Endothelial cell (in vitro differentiated cells): ENCODE results near the gene TTC1. TPM values are rescaled to one million over a fixed set of nuclear protein-coding genes. Genes with fewer than 3 reads are reported as not detected.
"Not testable (repeated sequence)": the region's sequence is repeated elsewhere in the genome, so short reads cannot be mapped to it uniquely, and the experiment has no call there.

Source experiments
- DNase-seq: peaks from one replicate; pipeline ENCODE4 v3.0.0; 2021; ENCODE audit warnings: low spot score
- H3K27ac Mint-ChIP-seq: one replicate; pipeline ENCODE4 v1.8.0; 2021; ENCODE audit warnings: mixed read lengths, inconsistent platforms; ENCODE audit not compliant: unreplicated experiment
- H3K27me3 Mint-ChIP-seq: one replicate; pipeline ENCODE4 v1.8.0; 2021; ENCODE audit warnings: mild to moderate bottlenecking, moderate library complexity, mixed read lengths, inconsistent platforms; ENCODE audit not compliant: unreplicated experiment
- H3K36me3 Mint-ChIP-seq: one replicate; pipeline ENCODE4 v1.8.0; 2021; ENCODE audit warnings: mild to moderate bottlenecking, low read depth, mixed read lengths, inconsistent platforms; ENCODE audit not compliant: unreplicated experiment
- H3K4me1 Mint-ChIP-seq: one replicate; pipeline ENCODE4 v1.8.0; 2021; ENCODE audit warnings: mild to moderate bottlenecking, mixed read lengths, inconsistent platforms; ENCODE audit not compliant: unreplicated experiment
- H3K4me3 Mint-ChIP-seq: one replicate; pipeline ENCODE4 v1.8.0; 2021; ENCODE audit warnings: mild to moderate bottlenecking, mixed read lengths, inconsistent platforms; ENCODE audit not compliant: unreplicated experiment
- H3K9me3 Mint-ChIP-seq: one replicate; pipeline ENCODE4 v1.8.0; 2021; ENCODE audit warnings: mixed read lengths, inconsistent platforms; ENCODE audit not compliant: unreplicated experiment
- total RNA-seq: library from RNA; stranded (reverse); fragmentation: NEBNext Ultra II Directional; extraction: Animal tissue kit (Norgen Biotek cat#: 25700); gene quantifications from one replicate; pipeline ENCODE4 v1.2.1, GENCODE V29; 2021; ENCODE audit not compliant: unreplicated experiment
- TF ChIP-seq, protein P1 (sequence below): fragments of 200-600 bp; sonication (generic); IDR thresholded peaks from one replicate; pipeline ENCODE4 v1.5.0; 2021; ENCODE audit warnings: antibody characterized with exemption; ENCODE audit not compliant: unreplicated experiment

TTC1 gene
- total RNA-seq, 1 donor from 2014 or later, result 49.8 TPM

DNA sequence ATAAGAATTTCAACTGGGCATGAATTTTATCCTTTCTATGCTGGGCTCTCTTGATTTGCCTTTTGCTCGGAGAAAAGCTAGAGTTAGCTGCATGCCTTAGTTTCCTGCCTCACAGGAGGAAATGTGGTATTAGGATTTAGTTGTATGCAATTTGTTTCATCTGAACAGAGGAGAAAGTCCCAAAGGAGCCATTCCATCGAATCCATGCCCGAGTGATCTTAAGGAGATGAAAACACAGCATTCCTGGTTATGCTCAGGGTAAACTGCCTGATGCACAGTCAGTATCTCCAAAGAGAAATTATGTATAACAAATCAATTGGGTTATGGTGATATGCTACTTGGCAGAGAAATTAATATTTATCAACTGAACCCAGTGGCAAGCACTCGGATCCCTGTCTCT lies 51.1 kb downstream of the TTC1 start:
- peaks cover 6% of the 10 kb centered on the region for H3K27me3 Mint-ChIP-seq
- H3K4me3 Mint-ChIP-seq, result no peak overlapping the region
- H3K27ac Mint-ChIP-seq, result no peak overlapping the region
- peaks cover 48% of the 10 kb centered on the region for H3K36me3 Mint-ChIP-seq
- no peaks in the 10 kb centered on the region for H3K9me3 Mint-ChIP-seq
- DNase-seq, result no peak
- H3K4me1 Mint-ChIP-seq, result peaks cover 37% of the 10 kb centered on the region
- TF ChIP-seq, protein P1, sequence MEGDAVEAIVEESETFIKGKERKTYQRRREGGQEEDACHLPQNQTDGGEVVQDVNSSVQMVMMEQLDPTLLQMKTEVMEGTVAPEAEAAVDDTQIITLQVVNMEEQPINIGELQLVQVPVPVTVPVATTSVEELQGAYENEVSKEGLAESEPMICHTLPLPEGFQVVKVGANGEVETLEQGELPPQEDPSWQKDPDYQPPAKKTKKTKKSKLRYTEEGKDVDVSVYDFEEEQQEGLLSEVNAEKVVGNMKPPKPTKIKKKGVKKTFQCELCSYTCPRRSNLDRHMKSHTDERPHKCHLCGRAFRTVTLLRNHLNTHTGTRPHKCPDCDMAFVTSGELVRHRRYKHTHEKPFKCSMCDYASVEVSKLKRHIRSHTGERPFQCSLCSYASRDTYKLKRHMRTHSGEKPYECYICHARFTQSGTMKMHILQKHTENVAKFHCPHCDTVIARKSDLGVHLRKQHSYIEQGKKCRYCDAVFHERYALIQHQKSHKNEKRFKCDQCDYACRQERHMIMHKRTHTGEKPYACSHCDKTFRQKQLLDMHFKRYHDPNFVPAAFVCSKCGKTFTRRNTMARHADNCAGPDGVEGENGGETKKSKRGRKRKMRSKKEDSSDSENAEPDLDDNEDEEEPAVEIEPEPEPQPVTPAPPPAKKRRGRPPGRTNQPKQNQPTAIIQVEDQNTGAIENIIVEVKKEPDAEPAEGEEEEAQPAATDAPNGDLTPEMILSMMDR, result no peak

DNA sequence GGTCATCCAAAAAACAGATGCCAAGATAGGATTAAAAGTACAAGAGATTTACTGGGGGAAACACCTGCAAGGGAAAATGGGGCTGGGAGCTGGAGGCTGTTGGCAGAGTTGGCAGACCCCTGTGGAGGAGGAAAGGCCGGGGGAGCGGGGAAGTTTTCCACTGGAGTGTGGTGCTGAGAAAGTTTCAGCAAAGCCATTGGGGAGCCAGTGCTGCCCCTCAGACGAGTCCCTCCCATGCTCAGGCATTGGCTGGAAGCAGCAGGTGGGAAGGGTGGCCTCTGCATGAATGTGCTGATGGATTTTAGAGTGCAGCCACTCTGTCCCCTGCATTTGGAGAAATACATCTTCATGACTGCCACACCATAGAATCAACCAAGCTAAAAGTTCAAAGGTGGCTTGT lies 52.8 kb downstream of the TTC1 start:
- peak overlapping the region; percentile 3 for H3K27ac Mint-ChIP-seq
- TF ChIP-seq, protein P1, result no peak
- peaks cover 35% of the 10 kb centered on the region for H3K36me3 Mint-ChIP-seq
- H3K4me1 Mint-ChIP-seq, result peaks cover 42% of the 10 kb centered on the region
- peak overlapping the region; percentile 24 for H3K4me3 Mint-ChIP-seq
- H3K27me3 Mint-ChIP-seq, result peaks cover 6% of the 10 kb centered on the region
- no peak for DNase-seq
- H3K9me3 Mint-ChIP-seq, result no peaks in the 10 kb centered on the region

DNA sequence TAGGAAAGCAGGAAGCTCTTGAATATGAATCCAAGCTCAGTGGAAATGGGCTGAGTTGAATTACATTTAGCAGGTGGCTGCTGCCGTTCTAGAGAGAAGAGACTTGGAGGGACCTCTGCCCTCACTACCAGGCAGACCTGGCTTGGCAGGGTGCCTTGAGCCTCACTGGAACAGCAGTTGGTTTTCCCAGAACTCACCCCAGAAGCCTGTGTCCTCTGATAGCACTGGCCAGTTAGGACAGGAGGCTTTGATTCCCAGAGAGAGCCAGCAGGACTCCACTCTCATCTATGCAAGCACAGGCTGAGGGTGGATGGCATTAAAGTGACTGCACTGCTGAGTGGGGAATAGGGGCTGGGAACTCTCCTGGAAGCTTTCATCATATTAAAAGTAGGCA lies 55.5 kb downstream of the TTC1 start:
- no peak overlapping the region for H3K4me3 Mint-ChIP-seq
- peaks cover 18% of the 10 kb centered on the region for H3K36me3 Mint-ChIP-seq
- peaks cover 5% of the 10 kb centered on the region for H3K27me3 Mint-ChIP-seq
- DNase-seq, result no peak
- TF ChIP-seq, protein P1, result no peak
- H3K9me3 Mint-ChIP-seq, result no peaks in the 10 kb centered on the region
- H3K27ac Mint-ChIP-seq, result no peak overlapping the region
- peaks cover 46% of the 10 kb centered on the region for H3K4me1 Mint-ChIP-seq

DNA sequence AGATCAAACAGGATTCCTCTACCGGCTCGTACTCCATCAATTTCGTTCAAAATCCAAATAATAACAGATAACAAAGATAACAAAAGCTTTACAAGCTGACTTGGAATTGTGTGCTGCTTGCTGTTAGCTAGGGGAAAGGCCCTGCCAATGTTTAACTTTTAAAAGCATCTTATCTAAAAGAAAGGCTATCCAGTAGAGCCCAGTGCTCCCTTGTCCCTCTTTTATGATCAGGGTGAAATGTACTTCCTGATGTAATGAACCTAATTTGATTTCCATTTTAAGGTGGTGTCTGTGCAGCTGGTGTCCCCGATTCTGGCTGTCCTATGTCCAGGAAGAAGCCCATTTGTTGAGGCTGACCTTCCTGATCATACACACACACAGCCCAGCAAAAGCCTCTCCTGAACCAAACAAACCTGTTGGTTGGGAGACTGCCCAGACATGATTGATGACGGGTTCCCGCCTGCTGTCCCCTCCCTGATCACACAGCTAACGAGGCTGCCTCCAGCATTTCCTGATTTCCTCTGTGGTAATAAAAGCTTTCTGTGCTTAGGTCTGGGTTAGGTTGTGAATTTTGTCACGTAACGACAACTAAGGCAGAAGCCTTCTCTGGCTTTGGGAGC lies 56.2 kb downstream of the TTC1 start:
- Mint-ChIP-seq H3K27ac (peak overlapping the region; percentile 55), H3K36me3 (peaks cover 17% of the 10 kb centered on the region), H3K9me3 (no peaks in the 10 kb centered on the region), H3K27me3 (peaks cover 5% of the 10 kb centered on the region), H3K4me3 (no peak overlapping the region), H3K4me1 (peaks cover 44% of the 10 kb centered on the region)
- DNase-seq, result no peak
- TF ChIP-seq, protein P1, result no peak

DNA sequence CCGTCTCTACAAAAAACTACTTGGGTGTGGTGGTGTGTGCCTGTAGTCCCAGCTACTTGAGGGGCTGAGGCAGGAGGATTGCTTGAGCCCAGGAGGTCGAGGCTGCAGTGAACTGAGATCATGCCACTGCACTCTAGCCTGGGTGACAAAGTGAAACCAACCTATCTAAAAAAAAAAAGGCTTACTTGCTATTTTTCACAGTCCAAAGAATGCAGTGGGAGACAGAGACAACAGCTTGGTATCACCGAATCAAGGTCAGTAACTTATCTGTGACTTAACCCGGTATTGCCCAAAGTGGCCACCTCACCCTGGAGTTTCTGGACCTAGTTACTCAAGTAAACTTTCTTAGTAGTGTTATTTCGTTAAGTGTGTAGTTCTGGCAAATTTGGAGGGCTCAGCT lies 60.2 kb downstream of the TTC1 start:
- not testable (repeated sequence) for H3K4me3 Mint-ChIP-seq, H3K9me3 Mint-ChIP-seq, H3K27me3 Mint-ChIP-seq, H3K27ac Mint-ChIP-seq, DNase-seq, H3K36me3 Mint-ChIP-seq
- H3K4me1 Mint-ChIP-seq, result peaks cover 48% of the 10 kb centered on the region
